Activated naive CD4-positive, alpha-beta T cell treated with anti-CD3 and anti-CD28 coated beads, Interleukin-2, amount 50 U/mL, for 72 hours (primary cell): Measurements from ENCODE around the gene HOXD9. TPM values are rescaled to one million over a fixed set of nuclear protein-coding genes. Genes with fewer than 3 reads are reported as not detected.

Source experiments
- ATAC-seq, 2 donors: fragments of 150-1000 bp; cut with Tn5 transposase; 2 replicates each; pipeline ENCODE4 v1.10.0; 2021; ENCODE audit warnings: mild to moderate bottlenecking in 2 of 2, moderate library complexity in 2 of 2
- DNase-seq, 2 donors: peaks; one replicate each; pipeline ENCODE4 v3.0.0; 2021 to 2022; ENCODE audit warnings: low spot score in 2 of 2
- H3K27ac Mint-ChIP-seq, 2 donors: one replicate each; pipeline ENCODE4 v1.8.0; 2022; ENCODE audit warnings: mild to moderate bottlenecking in 2 of 2, mixed read lengths in 2 of 2
- H3K36me3 Mint-ChIP-seq, 2 donors: one replicate each; pipeline ENCODE4 v1.8.0; 2022; ENCODE audit warnings: mixed read lengths in 2 of 2
- H3K9me3 Mint-ChIP-seq, 2 donors: one replicate each; pipeline ENCODE4 v1.8.0; 2022; ENCODE audit warnings: mixed read lengths in 2 of 2
- total RNA-seq, 2 donors: library from RNA; stranded (reverse); gene quantifications; one replicate each; pipeline ENCODE4 v1.2.3, GENCODE V29; 2022

Gene HOXD9
- total RNA-seq, 2 donors from 2014 or later, result not detected

GRCh38 chr2:176111846-176112374 lies 10.6 kb upstream of the HOXD9 start:
- Mint-ChIP-seq H3K27ac (no peak overlapping the region), H3K9me3 (peaks cover 2 to 6% of the 10 kb centered on the region in 2 donors), H3K36me3 (peaks cover 23 to 31% of the 10 kb centered on the region in 2 donors)
- ATAC-seq (no peak), DNase-seq (no peak)

- Mint-ChIP-seq H3K9me3 (peaks cover 4 to 6% of the 10 kb centered on the region in 2 donors), H3K36me3 (peaks cover 28 to 37% of the 10 kb centered on the region in 2 donors), H3K27ac (no peak overlapping the region)
- DNase-seq, result no peak
- no peak for ATAC-seq
Measured at GRCh38 chr2:176112375-176113302, 9.9 kb upstream of the HOXD9 start.

DNA sequence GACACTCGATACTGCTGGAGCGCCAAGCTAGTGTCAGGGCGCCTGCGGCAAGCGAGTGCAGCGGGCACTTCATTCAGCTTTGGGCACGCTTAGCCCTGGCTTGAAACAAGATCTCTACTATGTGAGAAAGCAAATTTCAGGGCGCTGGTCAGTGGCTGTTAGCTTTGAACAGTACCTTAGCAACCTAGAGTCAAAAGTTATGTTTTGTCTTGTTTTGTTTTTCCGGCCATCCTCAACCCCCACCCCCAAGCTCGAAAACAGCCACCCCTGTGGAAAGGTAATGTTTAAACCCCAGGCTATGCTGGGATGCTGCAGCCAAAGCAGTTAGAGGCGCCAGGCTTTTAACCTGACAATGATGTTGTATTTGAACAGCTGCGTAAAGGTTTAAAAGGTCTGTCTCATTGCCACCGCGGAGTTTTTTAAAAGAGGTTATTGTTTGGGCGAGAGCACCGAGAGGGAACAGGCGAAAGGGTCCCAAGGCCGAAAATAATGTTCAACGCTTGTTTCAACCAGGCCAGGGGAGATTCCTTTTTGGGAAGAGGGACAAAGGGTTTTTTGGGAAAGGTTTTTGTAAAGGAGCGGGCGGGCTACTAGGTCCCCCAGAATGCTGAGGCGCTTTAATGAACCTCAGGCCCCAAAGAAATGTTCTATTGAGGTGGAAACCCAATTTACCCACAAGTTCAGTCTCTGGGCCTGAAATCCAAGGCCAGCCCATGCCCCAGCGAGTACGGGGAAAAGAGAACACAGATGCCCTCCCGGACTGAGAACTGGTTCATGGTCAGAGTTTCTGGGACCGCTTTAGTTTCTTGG lies 8.2 kb upstream of the HOXD9 start:
- ATAC-seq (no peak), DNase-seq (no peak)
- Mint-ChIP-seq H3K27ac (no peak overlapping the region), H3K36me3 (peaks cover 34 to 47% of the 10 kb centered on the region in 2 donors), H3K9me3 (peaks cover 5 to 11% of the 10 kb centered on the region in 2 donors)

GRCh38 chr2:176114930-176115625 lies 7.4 kb upstream of the HOXD9 start:
- H3K27ac Mint-ChIP-seq, result no peak overlapping the region
- H3K36me3 Mint-ChIP-seq, result peaks cover 30 to 45% of the 10 kb centered on the region in 2 donors
- H3K9me3 Mint-ChIP-seq, result peaks cover 0 to 11% of the 10 kb centered on the region in 2 donors
- DNase-seq (no peak), ATAC-seq (no peak)

DNA sequence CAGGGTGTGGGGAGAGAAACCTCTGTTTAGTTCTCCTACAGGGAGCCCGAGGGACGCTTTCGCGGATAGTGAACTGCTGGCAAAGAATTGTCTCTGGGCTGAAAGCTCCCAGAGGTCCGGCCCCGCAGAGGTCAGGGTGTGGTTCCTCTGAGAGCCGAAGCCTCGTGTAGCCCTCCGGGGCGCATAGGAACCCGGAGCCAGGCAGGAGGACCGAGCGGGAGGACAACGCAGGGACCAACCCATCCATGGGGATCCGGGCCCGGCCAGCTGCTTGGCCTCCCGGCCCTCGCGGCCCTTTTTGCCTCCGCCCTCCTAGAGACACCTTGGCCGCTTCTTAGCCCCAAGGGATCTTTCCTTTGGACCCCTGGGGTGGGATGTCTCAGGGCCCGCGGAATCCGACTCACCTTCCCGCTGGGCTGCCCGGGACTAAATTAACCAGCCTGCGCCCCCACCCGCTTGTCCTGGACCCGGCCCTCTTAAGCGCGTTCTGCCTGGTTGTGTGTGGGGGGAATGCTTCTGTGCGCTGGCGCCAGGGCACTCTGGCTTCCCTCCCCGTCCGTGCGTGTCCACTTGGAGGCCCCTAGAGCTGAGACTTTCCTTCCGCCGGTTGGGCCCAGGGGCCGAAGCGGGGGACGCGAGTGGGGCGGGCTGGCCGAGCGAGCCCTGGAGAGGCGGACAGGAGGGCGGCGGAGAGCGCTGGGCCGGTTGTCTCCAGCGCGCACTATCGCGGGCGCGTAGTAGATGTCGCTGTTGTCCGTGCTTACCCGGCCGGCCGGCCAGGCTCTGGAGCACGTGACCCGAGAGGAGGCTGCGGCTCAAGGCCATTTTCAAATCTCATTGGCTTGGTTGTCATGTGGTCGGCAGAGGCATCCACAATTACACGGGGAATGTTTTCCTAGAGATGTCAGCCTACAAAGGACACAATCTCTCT lies 6.4 kb upstream of the HOXD9 start, which contains the start of gene HOXD10:
Gene HOXD10 (plus strand): TSS at position 896 of the 931 bp plus-strand sequence. CDS start 56 bp downstream, outside the sequence.
- Mint-ChIP-seq H3K27ac (no peak within 1 kb of the TSS), H3K9me3 (peaks cover 0 to 11% of the 10 kb centered on the region in 2 donors), H3K36me3 (peaks cover 30 to 50% of the 10 kb centered on the region in 2 donors)
- ATAC-seq (no peak), DNase-seq (no peak)

DNA sequence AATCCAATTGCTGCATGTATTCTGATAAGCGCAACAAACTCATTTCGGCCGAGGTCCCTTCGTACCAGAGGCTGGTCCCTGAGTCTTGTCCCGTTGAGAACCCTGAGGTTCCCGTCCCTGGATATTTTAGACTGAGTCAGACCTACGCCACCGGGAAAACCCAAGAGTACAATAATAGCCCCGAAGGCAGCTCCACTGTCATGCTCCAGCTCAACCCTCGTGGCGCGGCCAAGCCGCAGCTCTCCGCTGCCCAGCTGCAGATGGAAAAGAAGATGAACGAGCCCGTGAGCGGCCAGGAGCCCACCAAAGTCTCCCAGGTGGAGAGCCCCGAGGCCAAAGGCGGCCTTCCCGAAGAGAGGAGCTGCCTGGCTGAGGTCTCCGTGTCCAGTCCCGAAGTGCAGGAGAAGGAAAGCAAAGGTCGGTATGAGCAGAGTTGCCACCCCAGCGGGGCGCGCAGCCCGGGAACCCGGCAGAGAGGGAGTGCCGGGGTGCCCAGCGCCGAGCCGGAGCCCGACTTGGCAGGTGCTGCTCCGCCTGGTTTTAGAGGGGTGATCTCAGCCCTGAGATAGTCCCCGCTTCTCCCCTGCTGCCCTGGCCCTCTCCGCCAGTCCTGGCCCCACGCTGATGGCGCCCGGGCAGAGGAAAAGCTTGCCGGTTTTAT lies 5.2 kb upstream of the HOXD9 start:
- no peak overlapping the region for H3K27ac Mint-ChIP-seq
- peaks cover 0 to 11% of the 10 kb centered on the region in 2 donors for H3K9me3 Mint-ChIP-seq
- ATAC-seq (no peak), DNase-seq (no peak)
- H3K36me3 Mint-ChIP-seq, result peaks cover 30 to 54% of the 10 kb centered on the region in 2 donors

DNA sequence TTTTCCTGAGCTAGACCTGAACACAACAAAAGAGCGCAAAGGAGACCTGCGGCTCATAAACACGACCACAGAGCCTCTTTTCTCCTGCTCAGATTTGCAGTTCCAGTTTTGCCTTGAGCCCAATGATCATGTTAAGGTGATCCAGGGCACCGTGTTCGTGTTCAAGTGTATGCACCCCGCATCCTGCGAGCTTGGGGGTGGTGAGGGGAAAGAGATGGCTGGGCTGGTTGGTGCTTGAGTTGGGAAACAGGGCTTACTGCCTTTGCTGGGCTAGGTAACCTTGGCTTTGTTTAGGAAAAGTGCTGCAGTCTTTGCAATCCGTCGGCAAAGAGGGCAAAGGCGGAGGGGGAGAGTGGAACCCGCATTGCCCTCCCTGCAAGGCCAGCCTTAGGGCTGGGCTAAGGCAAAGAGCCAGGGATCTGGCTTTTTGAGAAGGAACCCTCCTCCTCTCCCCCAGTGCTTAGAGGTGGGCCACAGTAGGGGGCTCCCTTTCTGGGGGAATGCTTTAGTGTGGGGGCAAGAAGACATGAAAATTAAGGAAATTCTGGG lies 4.6 kb upstream of the HOXD9 start:
- DNase-seq (no peak), ATAC-seq (no peak)
- Mint-ChIP-seq H3K36me3 (peaks cover 25 to 49% of the 10 kb centered on the region in 2 donors), H3K9me3 (peaks cover 0 to 11% of the 10 kb centered on the region in 2 donors), H3K27ac (peak overlapping the region in 1 of 2 donors; percentile 81)

DNA sequence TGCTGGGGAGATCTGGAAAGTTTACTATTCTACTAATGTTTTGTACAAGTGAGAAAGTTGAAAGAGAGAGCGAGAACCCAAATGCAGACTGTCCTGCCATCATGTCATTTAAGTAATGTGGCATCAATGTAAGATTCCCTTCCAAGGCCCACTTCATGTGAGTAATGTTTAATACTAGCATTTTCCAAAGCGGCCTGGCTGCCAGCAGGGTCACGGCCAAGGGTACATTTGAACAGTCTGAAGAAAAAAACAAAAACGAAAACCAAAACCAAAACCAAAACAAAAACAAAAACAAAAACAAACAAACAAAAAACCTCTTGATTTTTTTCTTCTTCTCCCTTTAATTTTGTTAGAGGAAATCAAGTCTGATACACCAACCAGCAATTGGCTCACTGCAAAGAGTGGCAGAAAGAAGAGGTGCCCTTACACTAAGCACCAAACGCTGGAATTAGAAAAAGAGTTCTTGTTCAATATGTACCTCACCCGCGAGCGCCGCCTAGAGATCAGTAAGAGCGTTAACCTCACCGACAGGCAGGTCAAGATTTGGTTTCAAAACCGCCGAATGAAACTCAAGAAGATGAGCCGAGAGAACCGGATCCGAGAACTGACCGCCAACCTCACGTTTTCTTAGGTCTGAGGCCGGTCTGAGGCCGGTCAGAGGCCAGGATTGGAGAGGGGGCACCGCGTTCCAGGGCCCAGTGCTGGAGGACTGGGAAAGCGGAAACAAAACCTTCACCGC lies 3.7 kb upstream of the HOXD9 start:
- ATAC-seq (no peak), DNase-seq (no peak)
- Mint-ChIP-seq H3K36me3 (peaks cover 21 to 44% of the 10 kb centered on the region in 2 donors), H3K27ac (peak overlapping the region in 1 of 2 donors; percentile 74), H3K9me3 (peaks cover 0 to 11% of the 10 kb centered on the region in 2 donors)

DNA sequence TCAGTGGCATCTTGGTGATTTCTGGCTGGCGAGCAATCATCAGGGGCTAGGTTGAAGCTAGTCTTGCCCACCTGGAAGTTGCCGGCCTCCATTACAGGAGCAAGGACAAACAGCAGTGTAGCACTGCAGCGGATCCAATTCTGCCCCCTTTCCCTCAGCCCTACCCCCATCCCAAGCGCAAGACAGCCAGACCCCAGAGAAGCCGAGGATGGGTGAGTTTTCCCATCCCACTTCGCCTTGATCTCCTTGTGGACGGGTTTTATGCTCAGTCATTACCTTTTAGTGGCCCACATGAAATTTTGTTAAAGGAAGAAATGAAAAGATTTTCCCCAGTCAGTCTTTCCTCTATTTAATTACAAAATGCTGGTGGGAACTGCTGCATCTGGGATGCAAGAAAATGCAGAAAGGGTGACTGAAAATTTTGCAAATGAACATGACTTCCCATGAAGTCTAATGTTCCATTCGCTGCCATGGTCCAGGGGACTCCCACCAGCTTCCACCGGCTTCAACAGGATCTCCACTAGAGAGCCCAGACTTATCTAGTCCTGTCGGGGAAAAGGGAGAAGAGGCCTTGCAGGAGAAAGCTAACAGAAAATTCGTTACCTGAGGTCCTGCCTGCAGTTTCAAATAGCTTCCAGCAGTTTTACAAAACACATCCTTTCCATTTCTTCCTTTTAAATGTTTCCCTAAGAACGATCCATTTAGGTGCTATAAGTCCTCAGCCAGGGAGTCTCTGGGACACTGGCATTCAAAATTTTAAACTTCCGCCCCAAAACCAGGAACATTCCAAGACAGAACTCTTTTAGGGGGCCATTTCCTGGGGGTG lies 1.9 kb upstream of the HOXD9 start:
- peaks cover 21 to 44% of the 10 kb centered on the region in 2 donors for H3K36me3 Mint-ChIP-seq
- DNase-seq (no peak), ATAC-seq (no peak)
- H3K27ac Mint-ChIP-seq, result peak overlapping the region in 1 of 2 donors; percentile 44
- H3K9me3 Mint-ChIP-seq, result peaks cover 0 to 11% of the 10 kb centered on the region in 2 donors

GRCh38 chr2:176121190-176122051 lies 1.1 kb upstream of the HOXD9 start:
- Mint-ChIP-seq H3K27ac (peak overlapping the region in 1 of 2 donors; percentile 44), H3K36me3 (peaks cover 20 to 42% of the 10 kb centered on the region in 2 donors), H3K9me3 (peaks cover 0 to 11% of the 10 kb centered on the region in 2 donors)
- no peak for DNase-seq
- no peak for ATAC-seq

- Mint-ChIP-seq H3K36me3 (peaks cover 12 to 35% of the 10 kb centered on the region in 2 donors), H3K27ac (no peak overlapping the region), H3K9me3 (peaks cover 0 to 7% of the 10 kb centered on the region in 2 donors)
- ATAC-seq, result peak in 1 of 2 donors; percentile 29
- no peak for DNase-seq
Measured at GRCh38 chr2:176122052-176122682, 352 bp upstream of the HOXD9 start.
